PFSK-1 (cell line): ENCODE data around the gene IL17RD.

Experiments
- FOXP2 ChIP-seq: optimal IDR thresholded peaks from 2 replicates; pipeline ENCODE3; 2011; ENCODE audit warnings: borderline replicate concordance, control low read depth, inconsistent platforms; ENCODE audit not compliant: insufficient read depth; ENCODE audit errors: extremely low read length, extremely low read depth
- POLR2AphosphoS5 ChIP-seq: IDR thresholded peaks from 2 replicates; pipeline ENCODE4 v1.6.1; 2012; ENCODE audit warnings: low read depth, mild to moderate bottlenecking, control low read depth, low read length, moderate library complexity
- SIN3A ChIP-seq: IDR thresholded peaks from 2 replicates; pipeline ENCODE4 v1.6.1; 2012; ENCODE audit warnings: mild to moderate bottlenecking, low read length, moderate library complexity, borderline replicate concordance; ENCODE audit not compliant: insufficient read depth
- TAF1 ChIP-seq: IDR thresholded peaks from 2 replicates; pipeline ENCODE4 v1.6.1; 2012; ENCODE audit warnings: low read length, control low read depth, borderline replicate concordance; ENCODE audit not compliant: insufficient read depth
- TF ChIP-seq, protein P1 (sequence below), 2 experiments: IDR thresholded peaks; 2 replicates each; pipeline versions ENCODE4 v1.6.1 to v1.8.0; 2011 to 2012; ENCODE audit warnings: low read depth in 2 of 2, low read length in 2 of 2, control low read depth in 1 of 2, inconsistent platforms in 1 of 2, mild to moderate bottlenecking in 1 of 2, moderate library complexity in 1 of 2; ENCODE audit not compliant: insufficient read depth in 1 of 2

DNA sequence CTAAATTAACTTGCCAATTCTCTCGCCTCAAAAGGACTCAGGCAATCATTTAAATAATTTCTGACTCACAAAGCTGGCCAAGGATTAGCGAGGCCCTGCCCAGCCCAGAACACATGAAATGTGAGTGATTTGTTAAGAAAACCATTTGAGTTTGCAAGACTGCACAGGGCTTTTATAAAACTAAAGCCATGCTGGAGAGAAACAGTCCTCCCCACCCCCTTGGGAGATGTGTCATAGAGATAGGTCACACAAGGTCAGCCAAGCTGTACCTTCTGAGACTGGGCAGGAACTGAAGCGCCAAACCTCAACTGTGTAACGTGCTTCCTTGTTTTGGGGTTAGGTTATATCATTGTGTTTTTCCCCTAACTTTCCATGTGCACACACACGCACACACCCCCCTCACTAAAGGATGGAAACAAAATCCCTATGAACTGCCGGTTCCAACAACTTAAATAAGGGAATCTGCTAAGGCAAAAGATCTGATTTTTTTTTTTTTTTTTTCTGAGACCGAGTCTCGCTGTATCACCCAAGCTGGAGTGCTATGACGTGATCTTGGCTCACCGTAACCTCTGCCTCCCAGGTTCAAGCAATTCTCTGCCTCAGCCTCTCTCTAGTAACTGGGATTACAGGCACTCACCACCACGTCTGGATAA lies 96.6 kb downstream of the IL17RD start:
- TF ChIP-seq TAF1 (no peak), FOXP2 (no peak), POLR2AphosphoS5 (no peak), SIN3A (no peak; the same call in 1 of the 2 replicates)
- TF ChIP-seq, protein P1, sequence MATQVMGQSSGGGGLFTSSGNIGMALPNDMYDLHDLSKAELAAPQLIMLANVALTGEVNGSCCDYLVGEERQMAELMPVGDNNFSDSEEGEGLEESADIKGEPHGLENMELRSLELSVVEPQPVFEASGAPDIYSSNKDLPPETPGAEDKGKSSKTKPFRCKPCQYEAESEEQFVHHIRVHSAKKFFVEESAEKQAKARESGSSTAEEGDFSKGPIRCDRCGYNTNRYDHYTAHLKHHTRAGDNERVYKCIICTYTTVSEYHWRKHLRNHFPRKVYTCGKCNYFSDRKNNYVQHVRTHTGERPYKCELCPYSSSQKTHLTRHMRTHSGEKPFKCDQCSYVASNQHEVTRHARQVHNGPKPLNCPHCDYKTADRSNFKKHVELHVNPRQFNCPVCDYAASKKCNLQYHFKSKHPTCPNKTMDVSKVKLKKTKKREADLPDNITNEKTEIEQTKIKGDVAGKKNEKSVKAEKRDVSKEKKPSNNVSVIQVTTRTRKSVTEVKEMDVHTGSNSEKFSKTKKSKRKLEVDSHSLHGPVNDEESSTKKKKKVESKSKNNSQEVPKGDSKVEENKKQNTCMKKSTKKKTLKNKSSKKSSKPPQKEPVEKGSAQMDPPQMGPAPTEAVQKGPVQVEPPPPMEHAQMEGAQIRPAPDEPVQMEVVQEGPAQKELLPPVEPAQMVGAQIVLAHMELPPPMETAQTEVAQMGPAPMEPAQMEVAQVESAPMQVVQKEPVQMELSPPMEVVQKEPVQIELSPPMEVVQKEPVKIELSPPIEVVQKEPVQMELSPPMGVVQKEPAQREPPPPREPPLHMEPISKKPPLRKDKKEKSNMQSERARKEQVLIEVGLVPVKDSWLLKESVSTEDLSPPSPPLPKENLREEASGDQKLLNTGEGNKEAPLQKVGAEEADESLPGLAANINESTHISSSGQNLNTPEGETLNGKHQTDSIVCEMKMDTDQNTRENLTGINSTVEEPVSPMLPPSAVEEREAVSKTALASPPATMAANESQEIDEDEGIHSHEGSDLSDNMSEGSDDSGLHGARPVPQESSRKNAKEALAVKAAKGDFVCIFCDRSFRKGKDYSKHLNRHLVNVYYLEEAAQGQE (IDR thresholded peaks at IDR 0.05; ENCODE audit: insufficient read depth in 1 of 2, low read depth in 2 of 2, low read length in 2 of 2) = no peak
